Left ventricle myocardium inferior (tissue), 1 donor: ENCODE measurements around the gene MIB1. TPM values are rescaled to one million over a fixed set of nuclear protein-coding genes. Genes with fewer than 3 reads are reported as not detected.
A peak's percentile ranks its signal among the peaks of the same experiment; 100 is the strongest.

Experiments used
- DNase-seq: peaks from one replicate; pipeline ENCODE4 v3.0.0-alpha.2; 2020
- H3K27ac ChIP-seq: fragments of 200-600 bp; replicated peaks from 2 replicates; pipeline ENCODE4 v1.8.0; 2021
- H3K27me3 ChIP-seq: fragments of 200-600 bp; 2 replicates; pipeline ENCODE4 v1.8.0; 2021; ENCODE audit warnings: low read depth
- H3K36me3 ChIP-seq: fragments of 200-600 bp; 2 replicates; pipeline ENCODE4 v1.8.0; 2021
- H3K4me1 ChIP-seq: fragments of 200-600 bp; 2 replicates; pipeline ENCODE4 v1.8.0; 2021
- H3K4me3 ChIP-seq: fragments of 200-600 bp; 2 replicates; pipeline ENCODE4 v1.8.0; 2021; ENCODE audit warnings: mild to moderate bottlenecking, moderate library complexity
- H3K9me3 ChIP-seq: fragments of 200-600 bp; replicated peaks from 2 replicates; pipeline ENCODE4 v1.8.0; 2021
- CTCF ChIP-seq: fragments of 200-600 bp; IDR thresholded peaks from 2 replicates; pipeline ENCODE4 v1.8.0; 2021; ENCODE audit warnings: antibody characterized with exemption, mild to moderate bottlenecking, borderline replicate concordance
- intact Hi-C: fragments of 100-400 bp; cut with micrococcal nuclease; formaldehyde crosslinking; loops from one replicate; pipeline ENCODE4 v1.11.0; 2022
- total RNA-seq: library from RNA; stranded (reverse); fragmentation: NEBNext Ultra II Directional; extraction: Animal tissue kit (Norgen Biotek cat#: 25700); gene quantifications from one replicate; pipeline ENCODE4 v1.2.1, GENCODE V29; 2021
- donor health status: DM: no; HTN: yes; CAD: no; lungs with severe emphysema.

Gene MIB1
- total RNA-seq, 1 donor from 2014 or later: 19.5 TPM

GRCh38 chr18:21912339-21913239, 172.0 kb downstream of the MIB1 start:
- Histone ChIP-seq H3K9me3 (peaks cover 3% of the 10 kb centered on the region), H3K27ac (no peak overlapping the region), H3K4me3 (no peak overlapping the region), H3K4me1 (no peaks in the 10 kb centered on the region), H3K27me3 (no peaks in the 10 kb centered on the region), H3K36me3 (no peaks in the 10 kb centered on the region)
- no peak for DNase-seq
- peak; percentile 13 for TF ChIP-seq CTCF
- intact Hi-C loops: loop anchor here (10.0 kb wide), 1 partner anchor 652 kb away; no protein-coding TSS in a partner anchor

- H3K36me3 ChIP-seq: no peaks in the 10 kb centered on the region
- no peaks in the 10 kb centered on the region for H3K4me1 ChIP-seq
- H3K4me3 ChIP-seq: no peak overlapping the region
- H3K9me3 ChIP-seq: peaks cover 22% of the 10 kb centered on the region
- peak; percentile 57 for TF ChIP-seq CTCF
- H3K27me3 ChIP-seq: no peaks in the 10 kb centered on the region
- no peak for DNase-seq
- intact Hi-C loops: loop anchor here (10.0 kb wide), 1 partner anchor 650 kb away; no protein-coding TSS in a partner anchor
- no peak overlapping the region for H3K27ac ChIP-seq
Observed at GRCh38 chr18:21914739-21915319, 174.2 kb downstream of the MIB1 start.

GRCh38 chr18:21915546-21915945, 175.0 kb downstream of the MIB1 start:
- Histone ChIP-seq H3K27ac (no peak overlapping the region), H3K27me3 (no peaks in the 10 kb centered on the region), H3K9me3 (peaks cover 22% of the 10 kb centered on the region), H3K36me3 (no peaks in the 10 kb centered on the region), H3K4me1 (no peaks in the 10 kb centered on the region), H3K4me3 (no peak overlapping the region)
- no peak for TF ChIP-seq CTCF
- no peak for DNase-seq
- intact Hi-C loops: loop anchor here (10.0 kb wide), 1 partner anchor 649 kb away; no protein-coding TSS in a partner anchor

- intact Hi-C loops: loop anchor here (10.0 kb wide), 1 partner anchor 648 kb away; no protein-coding TSS in a partner anchor
- no peak for TF ChIP-seq CTCF
Observed at GRCh38 chr18:21916594-21916993, 176.0 kb downstream of the MIB1 start.

GRCh38 chr18:21918693-21919092, 178.1 kb downstream of the MIB1 start:
- DNase-seq: no peak
- H3K27me3 ChIP-seq: no peaks in the 10 kb centered on the region
- no peaks in the 10 kb centered on the region for H3K4me1 ChIP-seq
- H3K4me3 ChIP-seq: no peak overlapping the region
- no peak overlapping the region for H3K27ac ChIP-seq
- no peak for TF ChIP-seq CTCF
- H3K36me3 ChIP-seq: no peaks in the 10 kb centered on the region
- H3K9me3 ChIP-seq: peaks cover 22% of the 10 kb centered on the region
- intact Hi-C loops: loop anchor here (10.0 kb wide), 1 partner anchor 646 kb away; no protein-coding TSS in a partner anchor

More at GRCh38 chr18:21916594-21916993, 176.0 kb downstream of the MIB1 start:
- no peak overlapping the region for H3K4me3 ChIP-seq
- H3K9me3 ChIP-seq: peaks cover 22% of the 10 kb centered on the region
- no peaks in the 10 kb centered on the region for H3K36me3 ChIP-seq
- no peaks in the 10 kb centered on the region for H3K27me3 ChIP-seq
- H3K27ac ChIP-seq: no peak overlapping the region
- no peak for DNase-seq
- H3K4me1 ChIP-seq: no peaks in the 10 kb centered on the region

Other genes starting within 250 kb of the MIB1 start
- gene ESCO1, start 140.1 kb upstream of the MIB1 start, total RNA-seq: 9.2 TPM
- 23.9 TPM for gene SNRPD1, start 128.5 kb upstream of the MIB1 start, total RNA-seq
- 3.7 TPM for gene ABHD3, start 36.0 kb upstream of the MIB1 start, total RNA-seq